Caco-2 (cell line): ENCODE results near the gene CHST9. TPM values are rescaled to one million over a fixed set of nuclear protein-coding genes. Genes with fewer than 3 reads are reported as not detected.

ENCODE experiments used
- BruUV-seq: library from RNA; stranded (reverse); fragments of 400-500 nt; replicated peaks from 2 replicates; lab custom pipeline; 2021; lab: Mats Ljungman, UMichigan
- CTCF ChIA-PET: fragments of 300-600 bp; sonication (Branson Sonifier 250); formaldehyde crosslinking; loops from one replicate; lab custom pipeline; 2022; ENCODE audit warnings: antibody characterized with exemption; lab: Charles Lee
- POLR2A ChIA-PET: fragments of 300-600 bp; sonication (Branson Sonifier 250); formaldehyde crosslinking; loops from one replicate; lab custom pipeline; 2022; ENCODE audit warnings: antibody characterized with exemption; lab: Charles Lee
- DNase-seq, 2 experiments: peaks; one replicate each; pipeline versions ENCODE4 v3.0.0 to v3.0.0-alpha.2; 2020 to 2022
- H3K27me3 ChIP-seq: replicated peaks from 2 replicates; pipeline ENCODE4 v1.6.0; 2011; ENCODE audit warnings: low read length; ENCODE audit not compliant: control insufficient read depth, insufficient read depth
- H3K36me3 ChIP-seq: 2 replicates; pipeline ENCODE4 v1.5.1; 2011; ENCODE audit warnings: low read length; ENCODE audit not compliant: control insufficient read depth, insufficient read depth
- H3K4me1 ChIP-seq: fragments of 250-450 bp; sonication (Bioruptor Pico); 2 replicates; pipeline ENCODE4 v1.5.1; 2020; ENCODE audit warnings: mild to moderate bottlenecking
- H3K4me3 ChIP-seq: 2 replicates; pipeline ENCODE4 v1.5.1; 2011; ENCODE audit warnings: low read depth, mild to moderate bottlenecking, control low read depth, low read length
- H3K9me3 ChIP-seq: fragments of 250-450 bp; sonication (Bioruptor Pico); 2 replicates; pipeline ENCODE4 v1.5.1; 2020; ENCODE audit warnings: mild to moderate bottlenecking, moderate library complexity
- H3K27ac Mint-ChIP-seq: one replicate; pipeline ENCODE4 v1.8.0; 2022; ENCODE audit warnings: mixed read lengths; ENCODE audit not compliant: unreplicated experiment
- H3K27me3 Mint-ChIP-seq: one replicate; pipeline ENCODE4 v1.8.0; 2022; ENCODE audit warnings: mixed read lengths; ENCODE audit not compliant: insufficient read depth, unreplicated experiment
- H3K36me3 Mint-ChIP-seq: one replicate; pipeline ENCODE4 v1.8.0; 2022; ENCODE audit warnings: mild to moderate bottlenecking, mixed read lengths; ENCODE audit not compliant: insufficient read depth, unreplicated experiment
- H3K4me1 Mint-ChIP-seq: one replicate; pipeline ENCODE4 v1.8.0; 2022; ENCODE audit warnings: low read depth, mixed read lengths; ENCODE audit not compliant: unreplicated experiment
- H3K4me3 Mint-ChIP-seq: one replicate; pipeline ENCODE4 v1.8.0; 2022; ENCODE audit warnings: mild to moderate bottlenecking, moderate library complexity, mixed read lengths; ENCODE audit not compliant: unreplicated experiment
- H3K9me3 Mint-ChIP-seq: one replicate; pipeline ENCODE4 v1.8.0; 2022; ENCODE audit warnings: mixed read lengths; ENCODE audit not compliant: unreplicated experiment
- CTCF ChIP-seq, 2 experiments: fragments of 200-600 bp in 1 of 2; IDR thresholded peaks; 1 replicate in 1 of 2; 2 replicates in 1 of 2; pipeline versions ENCODE4 v1.5.1 to v1.8.0; 2011 to 2022; ENCODE audit warnings: antibody characterized with exemption in 1 of 2, control low read depth in 1 of 2, inconsistent platforms in 1 of 2, low read depth in 1 of 2, low read length in 1 of 2, mild to moderate bottlenecking in 1 of 2, moderate library complexity in 1 of 2; ENCODE audit not compliant: insufficient read depth in 1 of 2, severe bottlenecking in 1 of 2, unreplicated experiment in 1 of 2
- intact Hi-C: fragments of 100-400 bp; cut with micrococcal nuclease; formaldehyde crosslinking; loops from one replicate; pipeline ENCODE4 v1.10.0; 2022; ENCODE audit not compliant: unreplicated experiment
- total RNA-seq: library from RNA; stranded (reverse); gene quantifications from 2 replicates; pipeline ENCODE4 v1.2.3, GENCODE V29; 2022

The CHST9 gene
- total RNA-seq, 1 experiment from 2014 or later = 26.5 TPM

GRCh38 chr18:26863122-26863879 lies 321.8 kb downstream of the CHST9 start:
- CTCF ChIA-PET = no interaction called here

GRCh38 chr18:26862084-26862483 lies 323.0 kb downstream of the CHST9 start:
- H3K36me3 ChIP-seq = no peaks in the 10 kb centered on the region
- intact Hi-C loops = no loop called here
- H3K27me3 Mint-ChIP-seq = peaks cover 4% of the 10 kb centered on the region
- no peaks in the 10 kb centered on the region for H3K36me3 Mint-ChIP-seq
- no peak overlapping the region for H3K4me3 Mint-ChIP-seq
- ChIA-PET CTCF (no interaction called here), POLR2A (no interaction called here)
- H3K9me3 Mint-ChIP-seq = no peaks in the 10 kb centered on the region
- DNase-seq = no peak
- no peaks in the 10 kb centered on the region for H3K9me3 ChIP-seq
- no peak for TF ChIP-seq CTCF (IDR thresholded peaks at IDR 0.05; ENCODE audit: insufficient read depth in 1 of 2, low read depth in 1 of 2, low read length in 1 of 2, severe bottlenecking in 1 of 2, unreplicated experiment in 1 of 2)
- no peak overlapping the region for H3K4me3 ChIP-seq
- no TSS peak for BruUV-seq
- H3K27ac Mint-ChIP-seq = no peak overlapping the region
- no peaks in the 10 kb centered on the region for H3K4me1 ChIP-seq
- no peaks in the 10 kb centered on the region for H3K27me3 ChIP-seq
- no peaks in the 10 kb centered on the region for H3K4me1 Mint-ChIP-seq

More at GRCh38 chr18:26863122-26863879, 321.8 kb downstream of the CHST9 start:
- DNase-seq = peak; percentile 33 to 40
- H3K27me3 Mint-ChIP-seq = peaks cover 4% of the 10 kb centered on the region
- BruUV-seq = no TSS peak
- Histone ChIP-seq H3K9me3 (no peaks in the 10 kb centered on the region), H3K36me3 (no peaks in the 10 kb centered on the region), H3K4me1 (no peaks in the 10 kb centered on the region), H3K4me3 (peak overlapping the region; percentile 30), H3K27me3 (no peaks in the 10 kb centered on the region)
- intact Hi-C loops = no loop called here
- POLR2A ChIA-PET = no interaction called here
- H3K9me3 Mint-ChIP-seq = no peaks in the 10 kb centered on the region
- H3K27ac Mint-ChIP-seq = no peak overlapping the region
- no peaks in the 10 kb centered on the region for H3K4me1 Mint-ChIP-seq
- H3K4me3 Mint-ChIP-seq = peak overlapping the region; percentile 52
- H3K36me3 Mint-ChIP-seq = no peaks in the 10 kb centered on the region
- no peak for TF ChIP-seq CTCF (IDR thresholded peaks at IDR 0.05; ENCODE audit: insufficient read depth in 1 of 2, low read depth in 1 of 2, low read length in 1 of 2, severe bottlenecking in 1 of 2, unreplicated experiment in 1 of 2)
